Glutamatergic neuron (in vitro differentiated cells): ENCODE results near the gene LYRM4. TPM values are rescaled to one million over a fixed set of nuclear protein-coding genes. Genes with fewer than 3 reads are reported as not detected.

Source experiments
- DNase-seq: peaks from one replicate; pipeline ENCODE4 v3.0.0; 2022
- H3K27ac Mint-ChIP-seq: one replicate; pipeline ENCODE4 v1.8.0; 2020; ENCODE audit warnings: mild to moderate bottlenecking, mixed read lengths, inconsistent platforms; ENCODE audit not compliant: unreplicated experiment
- H3K27me3 Mint-ChIP-seq: one replicate; pipeline ENCODE4 v1.8.0; 2020; ENCODE audit warnings: mild to moderate bottlenecking, moderate library complexity, mixed read lengths, inconsistent platforms; ENCODE audit not compliant: unreplicated experiment
- H3K36me3 Mint-ChIP-seq: one replicate; pipeline ENCODE4 v1.8.0; 2020; ENCODE audit warnings: mild to moderate bottlenecking, mixed read lengths, inconsistent platforms; ENCODE audit not compliant: unreplicated experiment
- H3K4me1 Mint-ChIP-seq: one replicate; pipeline ENCODE4 v1.8.0; 2020; ENCODE audit warnings: mild to moderate bottlenecking, low read depth, mixed read lengths, inconsistent platforms; ENCODE audit not compliant: unreplicated experiment
- H3K4me3 Mint-ChIP-seq: one replicate; pipeline ENCODE4 v1.8.0; 2020; ENCODE audit warnings: mild to moderate bottlenecking, mixed read lengths, inconsistent platforms; ENCODE audit not compliant: unreplicated experiment
- H3K9me3 Mint-ChIP-seq: one replicate; pipeline ENCODE4 v1.8.0; 2020; ENCODE audit warnings: mild to moderate bottlenecking, moderate library complexity, mixed read lengths, inconsistent platforms; ENCODE audit not compliant: unreplicated experiment
- total RNA-seq: library from RNA; stranded (reverse); fragmentation: NEBNext Ultra II Directional; extraction: Animal tissue kit (Norgen Biotek cat#: 25700); gene quantifications from one replicate; pipeline ENCODE4 v1.2.1, GENCODE V29; 2021; ENCODE audit not compliant: unreplicated experiment
- TF ChIP-seq, protein P1 (sequence below): fragments of 200-600 bp; sonication (generic); IDR thresholded peaks from one replicate; pipeline ENCODE4 v1.5.0; 2021; ENCODE audit not compliant: partially characterized antibody, unreplicated experiment

The LYRM4 gene
- total RNA-seq, 1 donor from 2014 or later = 29.5 TPM

DNA sequence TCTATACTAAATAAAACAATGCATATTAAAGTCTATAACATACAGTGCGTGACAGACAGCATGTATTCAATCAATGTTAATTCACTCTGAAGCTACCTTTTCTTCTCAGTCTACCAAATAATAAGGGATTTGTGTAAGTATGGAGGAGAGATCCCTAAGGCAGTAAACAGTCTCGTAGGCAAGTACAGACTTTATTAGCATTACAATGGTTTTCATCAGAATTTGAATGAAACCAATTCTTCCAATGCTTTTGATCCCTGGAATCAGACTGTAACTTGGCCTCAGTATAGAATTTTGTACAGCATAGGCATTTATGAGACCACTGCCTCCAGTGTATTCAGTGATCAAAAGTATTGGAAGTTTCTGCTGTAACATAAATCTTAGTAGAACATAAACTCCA lies 19.5 kb downstream of the LYRM4 start:
- H3K27ac Mint-ChIP-seq = no peak overlapping the region
- no peak for DNase-seq
- peaks cover 4% of the 10 kb centered on the region for H3K27me3 Mint-ChIP-seq
- no peaks in the 10 kb centered on the region for H3K36me3 Mint-ChIP-seq
- TF ChIP-seq, protein P1, sequence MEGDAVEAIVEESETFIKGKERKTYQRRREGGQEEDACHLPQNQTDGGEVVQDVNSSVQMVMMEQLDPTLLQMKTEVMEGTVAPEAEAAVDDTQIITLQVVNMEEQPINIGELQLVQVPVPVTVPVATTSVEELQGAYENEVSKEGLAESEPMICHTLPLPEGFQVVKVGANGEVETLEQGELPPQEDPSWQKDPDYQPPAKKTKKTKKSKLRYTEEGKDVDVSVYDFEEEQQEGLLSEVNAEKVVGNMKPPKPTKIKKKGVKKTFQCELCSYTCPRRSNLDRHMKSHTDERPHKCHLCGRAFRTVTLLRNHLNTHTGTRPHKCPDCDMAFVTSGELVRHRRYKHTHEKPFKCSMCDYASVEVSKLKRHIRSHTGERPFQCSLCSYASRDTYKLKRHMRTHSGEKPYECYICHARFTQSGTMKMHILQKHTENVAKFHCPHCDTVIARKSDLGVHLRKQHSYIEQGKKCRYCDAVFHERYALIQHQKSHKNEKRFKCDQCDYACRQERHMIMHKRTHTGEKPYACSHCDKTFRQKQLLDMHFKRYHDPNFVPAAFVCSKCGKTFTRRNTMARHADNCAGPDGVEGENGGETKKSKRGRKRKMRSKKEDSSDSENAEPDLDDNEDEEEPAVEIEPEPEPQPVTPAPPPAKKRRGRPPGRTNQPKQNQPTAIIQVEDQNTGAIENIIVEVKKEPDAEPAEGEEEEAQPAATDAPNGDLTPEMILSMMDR = no peak
- H3K4me1 Mint-ChIP-seq = peaks cover 14% of the 10 kb centered on the region
- no peak overlapping the region for H3K4me3 Mint-ChIP-seq
- H3K9me3 Mint-ChIP-seq = peaks cover 5% of the 10 kb centered on the region

- H3K9me3 Mint-ChIP-seq = peaks cover 5% of the 10 kb centered on the region
- H3K4me1 Mint-ChIP-seq = peaks cover 7% of the 10 kb centered on the region
- TF ChIP-seq, protein P1 = no peak
- no peak for DNase-seq
- no peak overlapping the region for H3K4me3 Mint-ChIP-seq
- peaks cover 4% of the 10 kb centered on the region for H3K27me3 Mint-ChIP-seq
- H3K27ac Mint-ChIP-seq = no peak overlapping the region
- no peaks in the 10 kb centered on the region for H3K36me3 Mint-ChIP-seq
Observed at GRCh38 chr6:5238336-5238735, 22.4 kb downstream of the LYRM4 start.

DNA sequence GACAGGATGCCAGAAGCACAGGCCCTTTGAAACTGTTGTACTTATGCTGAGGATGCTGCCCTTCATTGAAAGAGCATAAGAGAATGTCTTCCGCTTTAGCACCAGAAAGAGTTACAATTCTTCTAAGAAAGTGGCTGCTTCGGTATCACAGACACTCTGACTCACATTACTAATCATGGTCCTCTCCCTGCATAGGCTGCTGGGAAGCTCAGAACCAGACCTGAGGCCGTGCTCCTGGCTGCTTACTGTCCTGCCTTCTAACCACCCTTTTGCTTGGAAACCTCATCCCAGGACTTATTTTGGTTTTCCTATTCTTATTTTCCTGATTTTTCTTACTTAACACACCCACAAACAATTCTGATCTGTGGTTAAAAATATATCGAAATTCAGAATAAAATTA lies 22.9 kb downstream of the LYRM4 start:
- DNase-seq = no peak
- peaks cover 4% of the 10 kb centered on the region for H3K27me3 Mint-ChIP-seq
- H3K4me1 Mint-ChIP-seq = peaks cover 7% of the 10 kb centered on the region
- no peaks in the 10 kb centered on the region for H3K36me3 Mint-ChIP-seq
- no peak overlapping the region for H3K27ac Mint-ChIP-seq
- TF ChIP-seq, protein P1 = no peak
- peaks cover 2% of the 10 kb centered on the region for H3K9me3 Mint-ChIP-seq
- no peak overlapping the region for H3K4me3 Mint-ChIP-seq

GRCh38 chr6:5235830-5236229 lies 24.9 kb downstream of the LYRM4 start:
- H3K4me3 Mint-ChIP-seq = no peak overlapping the region
- DNase-seq = no peak
- H3K27me3 Mint-ChIP-seq = peaks cover 4% of the 10 kb centered on the region
- peaks cover 7% of the 10 kb centered on the region for H3K4me1 Mint-ChIP-seq
- TF ChIP-seq, protein P1 = no peak
- H3K9me3 Mint-ChIP-seq = peaks cover 2% of the 10 kb centered on the region
- no peaks in the 10 kb centered on the region for H3K36me3 Mint-ChIP-seq
- H3K27ac Mint-ChIP-seq = no peak overlapping the region

DNA sequence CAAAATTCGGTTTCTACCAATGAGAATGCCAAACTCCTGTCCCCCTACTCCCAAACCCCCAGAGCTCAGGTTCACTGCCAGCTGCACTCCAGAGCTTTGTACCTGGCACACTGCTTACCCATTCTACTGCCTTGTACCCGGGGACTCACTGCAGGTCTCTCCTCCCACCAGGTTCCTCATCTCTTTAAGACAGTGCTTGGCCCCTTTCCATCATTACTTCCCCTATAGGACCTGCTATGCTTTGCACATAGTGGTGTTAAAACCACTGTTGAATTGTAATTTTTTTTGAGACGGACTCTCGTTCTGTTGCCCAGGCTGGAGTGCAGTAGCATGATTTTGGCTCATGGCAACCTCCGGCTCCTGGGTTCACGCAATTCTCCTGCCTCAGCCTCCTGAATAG lies 25.9 kb downstream of the LYRM4 start:
- H3K27me3 Mint-ChIP-seq = peaks cover 4% of the 10 kb centered on the region
- no peaks in the 10 kb centered on the region for H3K36me3 Mint-ChIP-seq
- H3K27ac Mint-ChIP-seq = no peak overlapping the region
- no peak for DNase-seq
- H3K4me3 Mint-ChIP-seq = no peak overlapping the region
- TF ChIP-seq, protein P1 = no peak
- peaks cover 13% of the 10 kb centered on the region for H3K4me1 Mint-ChIP-seq
- H3K9me3 Mint-ChIP-seq = peaks cover 2% of the 10 kb centered on the region
